ENCODE data around the gene OR2AE1. TPM values are rescaled to one million over a fixed set of nuclear protein-coding genes. Genes with fewer than 3 reads are reported as not detected.
A peak's percentile ranks its signal among the peaks of the same experiment; 100 is the strongest.

Gene OR2AE1
- total and polyA plus RNA-seq, 2 of the 13 experiments (the other 11 are each of a cell fraction or from before 2014, with no cell fraction given): not detected

DNA sequence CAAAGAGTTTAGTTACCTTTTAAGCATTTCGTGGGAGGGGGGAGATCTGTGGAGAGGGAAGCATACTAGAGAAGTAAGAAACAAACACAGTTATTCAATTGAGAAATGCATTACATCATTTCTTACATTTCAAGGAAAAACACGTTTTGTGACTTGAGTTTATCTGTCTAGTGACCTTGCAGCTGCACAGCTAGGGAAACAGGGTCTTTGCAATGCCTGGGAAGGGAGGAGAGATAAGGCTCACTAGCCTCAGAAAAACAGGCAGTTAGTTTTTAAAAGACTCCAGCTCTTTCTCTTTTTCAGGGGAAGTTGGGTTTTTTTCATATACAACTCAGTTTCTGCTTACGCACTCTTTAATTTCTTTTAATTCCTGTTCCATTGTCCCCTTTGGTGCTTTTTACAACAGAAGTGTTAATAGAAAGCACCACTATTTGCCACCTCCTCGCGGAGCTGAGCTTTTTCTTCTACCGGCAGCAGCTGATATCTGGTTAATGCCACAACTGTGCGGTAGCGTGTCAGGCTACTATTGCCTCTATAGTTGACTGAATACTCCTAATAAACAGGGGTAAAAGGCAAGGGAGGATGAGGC lies 43.5 kb downstream of the OR2AE1 start:
- H3K4me3 ChIP-seq (replicated peaks in 1 of 3; ENCODE audit: insufficient read depth in 1 of 3, low read depth in 2 of 3, low read length in 3 of 3): no peak overlapping the region
- H3K4me2 ChIP-seq (ENCODE audit: low read depth, low read length): no peak overlapping the region
- intact Hi-C loops (cut with micrococcal nuclease; ENCODE audit: unreplicated experiment): loop anchor here (5.0 kb wide), 1 partner anchor 36 kb away; no protein-coding TSS in a partner anchor
- ChIA-PET CTCF (ENCODE audit: low intra/inter-chr PET ratio, low total read pairs) (no interaction called here), POLR2A (interaction anchor here (1.5 kb wide), 1 partner anchor 202 kb away, joined by 3 read pairs; no protein-coding TSS in a partner anchor)
- no peaks in the 10 kb centered on the region for H3K9me3 ChIP-seq (ENCODE audit: low read length)
- H3K9ac ChIP-seq (ENCODE audit: insufficient read depth, low read depth, low read length): no peak overlapping the region
- BruUV-seq (replicated peaks): no TSS peak
- no peak overlapping the region for H3K27ac ChIP-seq (ENCODE audit: extremely low read length, insufficient read depth, low read length)
- no peaks in the 10 kb centered on the region for H3K36me3 ChIP-seq (replicated peaks in 1 of 2; ENCODE audit: control insufficient read depth in 1 of 2, insufficient read depth in 2 of 2, low read length in 2 of 2)
- peaks cover 74% of the 10 kb centered on the region for H3K4me1 ChIP-seq (ENCODE audit: insufficient read depth, low read length)
- no peaks in the 10 kb centered on the region for H4K20me1 ChIP-seq (ENCODE audit: insufficient read depth, low read length)
- ATAC-seq (no peak), DNase-seq (ENCODE audit: low spot score) (no peak), FAIRE-seq (peak; percentile 69)
- in situ Hi-C loops (cut with HindIII; ENCODE audit: extremely low pct_ligation_motif_present, low pct_unique_long_range_greater_than_20kb): no loop called here
- no peak overlapping the region for H2AFZ ChIP-seq (ENCODE audit: low read length)
- H3K27me3 ChIP-seq (ENCODE audit: control insufficient read depth in 1 of 2, insufficient read depth in 2 of 2, low read length in 2 of 2): no peaks in the 10 kb centered on the region
- no peaks in the 10 kb centered on the region for H3K79me2 ChIP-seq (ENCODE audit: insufficient read depth, low read length)
- WGBS (ENCODE audit: low lambda C conversion rate): 80% methylated on average over 8 of the region's 8 CpGs
- TF ChIP-seq POLR2AphosphoS5 (IDR thresholded peaks at IDR 0.05; ENCODE audit: low read depth, low read length) (no peak), MAZ (IDR thresholded peaks at IDR 0.05; ENCODE audit: borderline replicate concordance, low read depth, low read length) (no peak), MAZ (CRISPR knock-in tag; IDR thresholded peaks at IDR 0.05; ENCODE audit: low read depth) (no peak), GPN1 (CRISPR knock-in tag; IDR thresholded peaks at IDR 0.05; ENCODE audit: borderline replicate concordance) (no peak), SMC3 (IDR thresholded peaks at IDR 0.05; ENCODE audit: low read length) (no peak), BCL6 (CRISPR knock-in tag; IDR thresholded peaks at IDR 0.05) (peak; percentile 33; the same call in 1 of the 2 replicates), ARID4A (CRISPR knock-in tag; IDR thresholded peaks at IDR 0.05; ENCODE audit: borderline replicate concordance) (no peak), ZBTB1 (CRISPR knock-in tag; IDR thresholded peaks at IDR 0.05; ENCODE audit: borderline replicate concordance) (no peak), ZNF512 (CRISPR knock-in tag; IDR thresholded peaks at IDR 0.05) (no peak), TRAFD1 (CRISPR knock-in tag; IDR thresholded peaks at IDR 0.05; ENCODE audit: borderline replicate concordance) (no peak), ZNF3 (CRISPR knock-in tag; IDR thresholded peaks at IDR 0.05) (peak; percentile 47; the same call in 1 of the 2 replicates), ATF7 (IDR thresholded peaks at IDR 0.05) (peak; percentile 61), ATF7 (CRISPR knock-in tag; IDR thresholded peaks at IDR 0.05) (no peak), IKZF4 (CRISPR knock-in tag; IDR thresholded peaks at IDR 0.05; ENCODE audit: borderline replicate concordance, low read depth, not compliant biosample characterization) (no peak), GATAD2A (CRISPR knock-in tag; IDR thresholded peaks at IDR 0.05) (0 out of 2 replicates have a peak, but pooled peaks have one; percentile 12), ZFAT (CRISPR knock-in tag; conservative IDR thresholded peaks at IDR 0.05) (no peak)
- TF ChIP-seq, protein P1, sequence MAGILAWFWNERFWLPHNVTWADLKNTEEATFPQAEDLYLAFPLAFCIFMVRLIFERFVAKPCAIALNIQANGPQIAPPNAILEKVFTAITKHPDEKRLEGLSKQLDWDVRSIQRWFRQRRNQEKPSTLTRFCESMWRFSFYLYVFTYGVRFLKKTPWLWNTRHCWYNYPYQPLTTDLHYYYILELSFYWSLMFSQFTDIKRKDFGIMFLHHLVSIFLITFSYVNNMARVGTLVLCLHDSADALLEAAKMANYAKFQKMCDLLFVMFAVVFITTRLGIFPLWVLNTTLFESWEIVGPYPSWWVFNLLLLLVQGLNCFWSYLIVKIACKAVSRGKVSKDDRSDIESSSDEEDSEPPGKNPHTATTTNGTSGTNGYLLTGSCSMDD (CRISPR knock-in tag; IDR thresholded peaks at IDR 0.05): no peak
